Fibroblast of lung (primary cell): ENCODE results near the gene ECSIT.

Experiments used
- EZH2 ChIP-seq: IDR thresholded peaks from 2 replicates; pipeline ENCODE4 v1.5.1; 2012; ENCODE audit warnings: low read length, control low read depth, mild to moderate bottlenecking; ENCODE audit errors: missing control alignments
- TF ChIP-seq, protein P1 (sequence below), 2 donors: IDR thresholded peaks in 1 of 2; conservative IDR thresholded peaks in 1 of 2; 1 replicate in 1 of 2; 2 replicates in 1 of 2; pipeline ENCODE4 v1.5.1; 2011 to 2012; ENCODE audit warnings: low read length in 2 of 2, control low read depth in 1 of 2, inconsistent platforms in 1 of 2, low read depth in 1 of 2, mild to moderate bottlenecking in 1 of 2

- TF ChIP-seq, protein P1, sequence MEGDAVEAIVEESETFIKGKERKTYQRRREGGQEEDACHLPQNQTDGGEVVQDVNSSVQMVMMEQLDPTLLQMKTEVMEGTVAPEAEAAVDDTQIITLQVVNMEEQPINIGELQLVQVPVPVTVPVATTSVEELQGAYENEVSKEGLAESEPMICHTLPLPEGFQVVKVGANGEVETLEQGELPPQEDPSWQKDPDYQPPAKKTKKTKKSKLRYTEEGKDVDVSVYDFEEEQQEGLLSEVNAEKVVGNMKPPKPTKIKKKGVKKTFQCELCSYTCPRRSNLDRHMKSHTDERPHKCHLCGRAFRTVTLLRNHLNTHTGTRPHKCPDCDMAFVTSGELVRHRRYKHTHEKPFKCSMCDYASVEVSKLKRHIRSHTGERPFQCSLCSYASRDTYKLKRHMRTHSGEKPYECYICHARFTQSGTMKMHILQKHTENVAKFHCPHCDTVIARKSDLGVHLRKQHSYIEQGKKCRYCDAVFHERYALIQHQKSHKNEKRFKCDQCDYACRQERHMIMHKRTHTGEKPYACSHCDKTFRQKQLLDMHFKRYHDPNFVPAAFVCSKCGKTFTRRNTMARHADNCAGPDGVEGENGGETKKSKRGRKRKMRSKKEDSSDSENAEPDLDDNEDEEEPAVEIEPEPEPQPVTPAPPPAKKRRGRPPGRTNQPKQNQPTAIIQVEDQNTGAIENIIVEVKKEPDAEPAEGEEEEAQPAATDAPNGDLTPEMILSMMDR (conservative IDR thresholded peaks at IDR 0.05 in 1 of 2, IDR thresholded peaks at IDR 0.05 in 1 of 2; ENCODE audit: low read depth in 1 of 2, low read length in 2 of 2): peak; percentile 67 to 71
- TF ChIP-seq EZH2: no peak
Observed at GRCh38 chr19:11560404-11561051, 31.6 kb upstream of the ECSIT start.
